ENCODE results near the gene WDR31.

DNA sequence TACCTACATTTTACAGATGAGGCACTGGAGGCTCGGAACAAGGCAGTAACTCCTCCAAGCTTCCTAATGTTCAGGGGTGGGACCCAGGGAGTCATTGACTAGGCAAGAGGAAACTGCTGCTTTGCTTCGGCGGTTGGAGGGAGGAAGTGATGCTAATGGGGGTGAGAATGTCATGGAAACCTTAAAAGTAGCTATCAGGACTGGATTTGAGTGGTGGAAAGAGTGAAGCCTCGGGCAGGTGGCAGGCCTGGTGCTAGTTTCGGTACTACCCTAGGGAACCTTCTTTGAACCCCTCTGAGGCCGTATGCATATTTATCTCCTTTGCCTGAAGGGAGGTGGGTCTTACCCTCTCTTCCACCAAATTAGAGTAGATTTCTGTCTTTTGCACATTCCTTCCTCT lies 10.9 kb upstream of the WDR31 start:
- TF ChIP-seq, protein P1, sequence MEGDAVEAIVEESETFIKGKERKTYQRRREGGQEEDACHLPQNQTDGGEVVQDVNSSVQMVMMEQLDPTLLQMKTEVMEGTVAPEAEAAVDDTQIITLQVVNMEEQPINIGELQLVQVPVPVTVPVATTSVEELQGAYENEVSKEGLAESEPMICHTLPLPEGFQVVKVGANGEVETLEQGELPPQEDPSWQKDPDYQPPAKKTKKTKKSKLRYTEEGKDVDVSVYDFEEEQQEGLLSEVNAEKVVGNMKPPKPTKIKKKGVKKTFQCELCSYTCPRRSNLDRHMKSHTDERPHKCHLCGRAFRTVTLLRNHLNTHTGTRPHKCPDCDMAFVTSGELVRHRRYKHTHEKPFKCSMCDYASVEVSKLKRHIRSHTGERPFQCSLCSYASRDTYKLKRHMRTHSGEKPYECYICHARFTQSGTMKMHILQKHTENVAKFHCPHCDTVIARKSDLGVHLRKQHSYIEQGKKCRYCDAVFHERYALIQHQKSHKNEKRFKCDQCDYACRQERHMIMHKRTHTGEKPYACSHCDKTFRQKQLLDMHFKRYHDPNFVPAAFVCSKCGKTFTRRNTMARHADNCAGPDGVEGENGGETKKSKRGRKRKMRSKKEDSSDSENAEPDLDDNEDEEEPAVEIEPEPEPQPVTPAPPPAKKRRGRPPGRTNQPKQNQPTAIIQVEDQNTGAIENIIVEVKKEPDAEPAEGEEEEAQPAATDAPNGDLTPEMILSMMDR (IDR thresholded peaks at IDR 0.05): no peak
- TF ChIP-seq POLR2A (IDR thresholded peaks at IDR 0.05): no peak

Data from body of pancreas (tissue), 4 donors.